Pons (tissue), 1 donor: Measurements from ENCODE around the gene DIAPH3.
A peak's percentile ranks its signal among the peaks of the same experiment; 100 is the strongest.

Experiments used
- DNase-seq: peaks from one replicate; pipeline ENCODE4 v3.0.0-alpha.2; 2016; ENCODE audit warnings: low spot score

Gene DIAPH3

DNA sequence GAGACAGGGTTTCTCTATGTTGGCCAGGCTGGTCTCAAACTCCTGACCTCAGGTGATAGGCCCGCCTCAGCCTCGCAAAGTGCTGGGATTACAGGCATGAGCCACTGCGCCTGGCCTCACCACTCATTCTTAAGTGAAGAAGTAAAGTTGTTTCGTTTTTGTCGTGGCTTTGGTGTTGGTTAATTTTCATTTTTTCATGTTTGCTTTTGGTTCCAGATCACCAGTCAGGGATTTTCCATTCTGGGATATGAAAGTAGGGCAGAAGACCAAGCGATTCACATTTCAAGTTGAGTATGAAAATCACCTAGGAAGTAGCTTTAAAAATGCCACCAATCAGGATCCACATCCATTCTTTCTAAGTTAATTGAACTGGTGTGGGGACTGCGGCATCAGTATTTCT, 289.9 kb downstream of the DIAPH3 start:
- no peak for DNase-seq

DNA sequence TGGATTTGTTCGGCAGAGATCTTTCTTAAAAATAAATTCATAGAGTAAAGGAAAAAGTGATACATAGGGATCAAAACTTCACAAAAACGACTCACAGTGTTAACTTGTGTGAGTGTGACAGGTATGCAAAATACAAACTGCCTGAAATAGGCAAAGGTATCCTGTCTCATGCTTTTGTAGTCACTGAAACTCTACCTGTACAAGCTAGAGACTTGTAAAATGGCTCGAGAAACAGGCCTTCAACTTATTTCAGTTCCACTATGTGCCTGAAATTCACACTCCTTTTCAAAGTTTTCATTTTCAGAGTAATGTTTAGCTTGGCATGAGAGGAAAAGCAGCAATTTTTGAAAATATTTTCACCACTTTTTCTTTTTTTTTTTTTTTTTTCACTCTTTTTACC, 290.4 kb downstream of the DIAPH3 start:
- no peak for DNase-seq

- DNase-seq, result no peak
These were observed 295.9 kb downstream of the DIAPH3 start for GRCh38 chr13:59867867-59868266.

GRCh38 chr13:59865398-59865797, 298.3 kb downstream of the DIAPH3 start:
- no peak for DNase-seq

DNA sequence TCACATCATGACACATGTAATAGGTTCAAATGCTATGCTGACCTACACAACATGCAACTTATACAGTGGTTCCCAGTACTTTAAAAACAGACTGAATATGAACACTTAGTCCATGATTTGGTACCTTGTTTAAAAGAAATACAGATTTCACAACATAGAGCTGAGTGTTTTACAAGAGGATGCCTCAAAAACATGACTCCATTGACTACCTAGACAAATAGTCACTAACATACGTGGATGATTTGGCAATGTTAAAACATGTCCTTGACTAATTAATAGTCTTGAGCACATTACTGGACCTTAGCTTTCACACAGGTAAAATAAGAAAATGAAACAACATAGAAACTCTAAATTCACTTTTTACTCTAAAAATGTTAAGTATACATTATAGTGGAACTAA, 300.1 kb downstream of the DIAPH3 start:
- no peak for DNase-seq

DNA sequence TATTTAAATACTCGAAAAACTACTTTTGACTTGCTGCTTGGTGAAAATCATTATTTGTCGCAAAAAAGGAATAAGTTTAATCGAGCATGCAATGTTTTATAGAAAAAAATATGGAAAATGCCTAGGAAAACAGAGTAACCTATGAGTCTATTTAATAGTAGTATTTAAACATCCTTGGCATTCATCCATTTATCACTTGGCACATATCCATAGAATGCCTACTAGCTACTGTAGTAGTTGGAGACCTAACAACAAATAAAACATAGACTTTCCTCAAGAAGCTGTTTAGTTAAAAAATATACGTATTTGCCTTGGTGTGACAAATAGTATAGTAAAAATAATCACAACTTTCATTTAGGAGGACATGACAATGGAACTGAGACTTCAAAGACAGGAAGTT, 302.1 kb downstream of the DIAPH3 start:
- DNase-seq, result no peak

DNA sequence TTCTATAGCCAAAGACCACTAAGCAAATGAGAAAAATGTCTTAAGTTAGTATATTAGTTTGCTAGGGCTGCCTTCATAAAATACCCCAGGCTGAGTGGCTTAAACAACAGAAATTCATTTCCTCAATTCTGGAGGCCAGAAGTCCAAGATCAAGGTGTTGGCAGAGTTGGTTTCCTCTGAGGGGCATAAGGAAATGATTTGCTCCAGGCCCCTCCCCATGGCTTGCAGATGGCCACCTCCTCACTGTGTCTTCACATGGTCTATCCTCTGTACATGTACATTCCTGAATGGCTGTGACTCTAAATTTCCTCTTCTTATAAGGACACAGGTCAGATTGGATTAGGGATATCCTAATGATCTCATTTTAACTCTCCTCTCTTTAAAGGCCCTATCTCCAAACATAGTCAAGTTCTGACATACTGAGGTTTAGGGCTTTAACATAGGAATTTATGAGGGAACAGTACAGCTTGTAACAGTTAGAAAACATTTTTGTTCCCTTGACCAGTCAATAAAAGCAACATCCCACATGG, 307.4 kb downstream of the DIAPH3 start:
- DNase-seq, result no peak

DNA sequence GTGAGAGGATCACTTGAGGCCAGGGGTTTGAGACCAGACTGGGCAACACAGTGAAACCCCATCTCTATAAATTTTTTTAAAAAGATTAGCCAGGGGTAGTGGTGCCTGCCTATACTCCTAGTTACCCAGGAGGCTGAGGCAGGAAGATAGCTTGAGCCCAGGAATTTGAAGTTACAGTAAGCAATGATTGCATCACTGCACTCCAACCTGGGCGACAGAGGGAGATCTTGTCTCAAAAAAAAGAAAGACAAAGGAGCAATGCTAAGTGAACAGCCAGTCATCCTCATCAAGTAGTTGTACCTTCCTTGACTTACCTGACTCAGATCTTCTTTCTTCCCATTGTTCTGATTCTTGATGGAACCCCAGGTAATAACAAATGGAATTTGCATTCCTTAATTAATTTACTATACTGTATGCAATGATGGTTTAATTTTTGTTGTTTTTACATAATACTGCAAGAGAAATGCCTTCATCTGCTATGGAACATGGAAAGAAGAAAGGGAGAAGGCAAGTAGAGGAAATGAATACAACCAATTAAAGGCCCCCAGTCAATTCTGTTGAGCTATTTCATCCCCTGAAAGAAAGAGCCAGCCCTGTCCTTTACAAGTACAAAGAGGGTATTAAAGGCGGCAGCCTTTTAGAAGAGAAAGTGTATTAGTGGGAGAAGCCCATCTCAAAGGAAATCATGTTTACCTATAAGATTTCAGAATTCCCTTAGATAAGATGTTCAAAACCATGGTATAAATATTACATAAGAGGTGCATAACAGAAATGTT, 316.7 kb downstream of the DIAPH3 start:
- no peak for DNase-seq

DNA sequence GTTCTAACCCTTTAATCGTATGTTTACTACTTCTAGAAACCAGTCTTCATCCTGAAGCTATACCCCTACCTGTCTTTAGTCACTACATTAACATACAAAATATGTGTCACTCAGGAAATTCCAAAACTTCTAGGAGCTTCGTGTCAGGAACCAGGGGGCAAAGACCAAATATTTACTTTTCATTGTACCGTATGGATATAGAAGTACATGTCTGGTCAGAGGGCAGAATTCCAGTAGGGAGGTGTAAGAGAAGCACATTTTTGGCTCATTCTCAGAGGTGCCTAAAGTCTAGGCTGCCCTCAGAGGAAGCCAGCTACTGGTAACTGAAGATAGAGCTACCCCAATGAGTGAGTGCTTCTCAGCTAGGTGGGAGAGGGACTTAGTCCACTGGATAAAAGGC, 320.7 kb downstream of the DIAPH3 start:
- no peak for DNase-seq

GRCh38 chr13:59842507-59842906, 321.2 kb downstream of the DIAPH3 start:
- DNase-seq, result no peak

DNA sequence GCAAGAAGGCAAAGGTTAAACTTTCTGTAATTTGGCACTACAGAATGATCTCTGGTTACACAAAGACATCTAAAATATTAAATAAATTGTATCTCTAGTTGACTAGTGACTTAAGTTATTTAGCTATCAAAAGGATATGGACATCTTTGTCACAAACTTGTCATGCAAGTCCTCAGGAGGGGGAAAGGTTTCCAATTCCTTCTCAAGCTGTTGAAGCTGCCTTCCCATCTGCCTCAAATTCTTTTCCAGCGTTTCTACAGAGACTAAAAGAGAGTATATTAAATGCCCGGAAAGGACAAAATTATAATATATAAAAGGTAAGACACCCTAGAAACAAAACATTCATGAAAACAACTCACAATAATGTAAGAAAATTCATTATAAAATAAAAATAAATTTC, 324.5 kb downstream of the DIAPH3 start:
- DNase-seq, result no peak

DNA sequence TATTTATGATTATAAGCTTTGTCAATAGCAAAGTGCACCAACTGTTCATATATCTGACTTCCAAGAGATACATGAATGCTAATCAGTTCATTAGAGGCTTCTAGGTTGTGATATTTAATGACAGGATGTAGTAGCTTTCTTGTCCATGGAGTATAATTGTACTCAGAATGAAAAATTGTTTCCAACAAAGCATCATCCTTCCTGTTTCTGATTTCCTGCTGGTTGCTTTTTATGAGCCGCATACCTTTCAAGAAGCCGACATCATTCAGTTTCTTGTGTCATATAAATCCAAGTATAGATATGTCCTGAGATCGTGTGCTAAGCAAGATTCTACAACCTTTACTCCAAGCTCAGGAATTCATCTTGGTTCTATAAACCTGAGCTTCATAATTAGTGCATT, 326.6 kb downstream of the DIAPH3 start:
- DNase-seq, result no peak

- no peak for DNase-seq
These were observed 328.2 kb downstream of the DIAPH3 start for GRCh38 chr13:59835569-59835968.

DNA sequence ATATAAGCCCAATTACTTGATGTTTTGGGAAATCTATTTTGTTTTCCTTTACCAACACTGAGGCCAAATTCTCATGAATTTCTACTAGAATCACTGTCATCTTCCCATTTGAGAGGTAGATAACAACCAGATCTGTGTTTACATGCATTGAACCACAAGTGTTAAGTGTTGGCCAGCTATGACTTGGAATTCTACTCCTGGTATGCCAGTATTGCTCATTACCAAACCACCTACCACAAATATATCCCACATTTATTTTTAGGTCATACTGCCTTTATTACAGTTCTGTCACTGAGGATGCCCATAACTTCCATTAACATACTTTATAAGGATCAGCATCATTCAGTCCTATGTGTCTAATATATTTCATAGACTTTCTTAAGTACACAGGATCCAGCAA, 328.9 kb downstream of the DIAPH3 start:
- no peak for DNase-seq

- DNase-seq, result no peak
These were observed 334.0 kb downstream of the DIAPH3 start for GRCh38 chr13:59829690-59830089.

- DNase-seq, result no peak
These were observed 340.2 kb downstream of the DIAPH3 start for GRCh38 chr13:59823486-59823885.

- no peak for DNase-seq
These were observed 354.2 kb downstream of the DIAPH3 start for GRCh38 chr13:59809564-59809963.

- DNase-seq, result no peak
These were observed 356.9 kb downstream of the DIAPH3 start for GRCh38 chr13:59806801-59807200.

GRCh38 chr13:59801107-59801880, 362.4 kb downstream of the DIAPH3 start:
- no peak for DNase-seq

GRCh38 chr13:59793107-59793506, 370.6 kb downstream of the DIAPH3 start:
- no peak for DNase-seq

GRCh38 chr13:59790626-59791025, 373.1 kb downstream of the DIAPH3 start:
- DNase-seq, result no peak

- DNase-seq, result peak; percentile 8
These were observed 374.2 kb downstream of the DIAPH3 start for GRCh38 chr13:59789558-59789957.

DNA sequence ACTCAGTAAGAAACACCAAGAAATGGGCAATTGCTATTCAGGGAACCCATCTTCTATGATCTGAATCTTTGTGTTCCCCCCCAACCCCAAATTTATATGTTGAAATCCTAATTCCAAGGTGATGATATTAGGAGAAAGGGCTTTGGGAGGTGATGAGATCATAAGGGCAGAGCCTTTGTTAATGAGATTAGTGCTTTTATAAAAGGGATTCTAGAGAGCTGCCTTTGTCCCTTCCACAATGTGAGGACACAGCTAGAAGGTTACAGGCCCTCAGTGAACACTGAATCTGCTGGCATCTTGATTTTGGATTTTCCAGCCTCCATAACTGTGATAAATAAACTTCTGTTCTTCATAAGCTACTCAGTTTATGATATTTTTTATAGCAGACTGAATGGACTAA, 376.0 kb downstream of the DIAPH3 start:
- DNase-seq, result no peak
